Hepatocyte (in vitro differentiated cells): ENCODE measurements around the gene DGKI. TPM values are rescaled to one million over a fixed set of nuclear protein-coding genes. Genes with fewer than 3 reads are reported as not detected.

Source experiments
- DNase-seq: peaks from one replicate; pipeline ENCODE4 v3.0.0-alpha.2; 2016; ENCODE audit warnings: low spot score
- H2AFZ ChIP-seq: fragments of 200-600 bp; sonication (generic); 2 replicates; pipeline ENCODE4 v1.6.0; 2016; ENCODE audit warnings: antibody characterized with exemption, mild to moderate bottlenecking
- H3K27ac ChIP-seq: fragments of 200-600 bp; sonication (generic); 2 replicates; pipeline ENCODE4 v1.5.1; 2016; ENCODE audit warnings: mild to moderate bottlenecking
- H3K27me3 ChIP-seq: fragments of 200-600 bp; sonication (generic); 2 replicates; pipeline ENCODE4 v1.6.1; 2016
- H3K36me3 ChIP-seq: fragments of 200-600 bp; sonication (generic); replicated peaks from 2 replicates; pipeline ENCODE4 v1.5.1; 2016; ENCODE audit warnings: low read depth; ENCODE audit not compliant: insufficient read depth
- H3K4me1 ChIP-seq: fragments of 200-600 bp; sonication (generic); 2 replicates; pipeline ENCODE4 v1.5.1; 2016; ENCODE audit warnings: mild to moderate bottlenecking, moderate library complexity; ENCODE audit not compliant: insufficient read depth
- H3K4me2 ChIP-seq: fragments of 200-600 bp; sonication (generic); 2 replicates; pipeline ENCODE4 v1.6.0; 2016
- H3K4me3 ChIP-seq: fragments of 200-600 bp; sonication (generic); 2 replicates; pipeline ENCODE4 v1.5.1; 2016; ENCODE audit warnings: mild to moderate bottlenecking
- H3K79me2 ChIP-seq: fragments of 200-600 bp; sonication (generic); 2 replicates; pipeline ENCODE4 v1.6.0; 2017; ENCODE audit warnings: mild to moderate bottlenecking
- H3K9me2 ChIP-seq: fragments of 200-600 bp; sonication (generic); replicated peaks from 2 replicates; pipeline ENCODE4 v1.6.0; 2017; ENCODE audit warnings: mild to moderate bottlenecking; ENCODE audit not compliant: insufficient read depth
- H3K9me3 ChIP-seq: fragments of 200-600 bp; sonication (generic); 2 replicates; pipeline ENCODE4 v1.5.1; 2016; ENCODE audit warnings: low read depth, mild to moderate bottlenecking
- H4K20me1 ChIP-seq: fragments of 200-600 bp; sonication (generic); 2 replicates; pipeline ENCODE4 v1.6.0; 2016; ENCODE audit warnings: mild to moderate bottlenecking; ENCODE audit not compliant: insufficient read depth, poor library complexity, severe bottlenecking
- CTCF ChIP-seq: fragments of 200-600 bp; sonication (generic); IDR thresholded peaks from 2 replicates; pipeline ENCODE4 v1.5.1; 2016; ENCODE audit warnings: antibody characterized with exemption, mild to moderate bottlenecking; ENCODE audit not compliant: poor library complexity
- EZH2 ChIP-seq: fragments of 200-600 bp; sonication (generic); IDR thresholded peaks from 2 replicates; pipeline ENCODE4 v1.6.1; 2016; ENCODE audit warnings: antibody characterized with exemption, mild to moderate bottlenecking, borderline replicate concordance
- EZH2phosphoT487 ChIP-seq: fragments of 200-600 bp; sonication (generic); IDR thresholded peaks from one replicate; pipeline ENCODE4 v1.6.1; 2018; ENCODE audit warnings: antibody characterized with exemption, mild to moderate bottlenecking, low read depth, moderate library complexity; ENCODE audit not compliant: unreplicated experiment, severe bottlenecking
- WGBS: methylation state at CpG from one replicate; pipeline ENCODE4 v1.1.6; 2016; ENCODE audit warnings: low lambda C conversion rate; ENCODE audit errors: missing lambda C conversion rate; 5-methylcytosine and 5-hydroxymethylcytosine counted together
- polyA plus RNA-seq: library from polyadenylated mRNA; unstranded; fragments of >200 nt; fragmentation: Nextera tagmentation; extraction: Ambion mirVana; gene quantifications from 2 replicates; pipeline ENCODE4 v1.2.1, GENCODE V29; 2016
- total RNA-seq: library from RNA; depleted of rRNA; stranded (reverse); fragments of >200 nt; gene quantifications from 2 replicates; pipeline ENCODE4 v1.2.3, GENCODE V29; 2014

DGKI gene
- total and polyA plus RNA-seq, 2 experiments from 2014 or later, result 0.47 to 1.8 TPM

- TF ChIP-seq CTCF (no peak), EZH2 (no peak), EZH2phosphoT487 (no peak)
- H3K27ac ChIP-seq, result no peak overlapping the region
- H3K36me3 ChIP-seq, result no peaks in the 10 kb centered on the region
- DNase-seq, result no peak
- WGBS, result 77% methylated on average over 2 of the region's 2 CpGs
- no peak overlapping the region for H3K4me3 ChIP-seq
- no peaks in the 10 kb centered on the region for H3K9me2 ChIP-seq
- H4K20me1 ChIP-seq, result no peaks in the 10 kb centered on the region
- no peaks in the 10 kb centered on the region for H3K79me2 ChIP-seq
- H3K27me3 ChIP-seq, result no peaks in the 10 kb centered on the region
- no peaks in the 10 kb centered on the region for H3K4me1 ChIP-seq
- H3K9me3 ChIP-seq, result no peaks in the 10 kb centered on the region
- no peak overlapping the region for H2AFZ ChIP-seq
- no peak overlapping the region for H3K4me2 ChIP-seq
Measured at GRCh38 chr7:137762334-137762733, 84.4 kb downstream of the DGKI start.

DNA sequence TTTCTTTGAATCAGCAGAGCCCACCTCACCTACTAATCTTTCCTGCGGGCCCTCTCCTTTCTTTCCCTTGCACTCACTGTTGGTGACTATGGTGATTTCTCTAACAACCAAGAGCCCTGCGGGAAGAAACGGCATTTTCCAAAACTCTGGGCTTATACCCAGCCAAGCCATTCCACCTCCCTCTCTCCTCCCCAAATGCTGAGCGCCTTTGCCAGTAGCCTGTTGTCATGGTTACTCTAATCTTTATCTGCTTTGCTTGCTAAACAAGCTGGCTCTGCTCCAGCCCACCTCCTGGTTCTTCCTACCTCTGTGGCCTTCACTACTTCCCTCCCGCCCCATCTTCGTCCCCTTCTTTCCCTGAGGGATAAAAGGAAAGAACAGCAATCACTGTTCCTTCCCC lies 86.7 kb downstream of the DGKI start:
- WGBS, result 30% methylated on average over 6 of the region's 6 CpGs
- TF ChIP-seq EZH2phosphoT487 (no peak), CTCF (no peak), EZH2 (no peak)

DNA sequence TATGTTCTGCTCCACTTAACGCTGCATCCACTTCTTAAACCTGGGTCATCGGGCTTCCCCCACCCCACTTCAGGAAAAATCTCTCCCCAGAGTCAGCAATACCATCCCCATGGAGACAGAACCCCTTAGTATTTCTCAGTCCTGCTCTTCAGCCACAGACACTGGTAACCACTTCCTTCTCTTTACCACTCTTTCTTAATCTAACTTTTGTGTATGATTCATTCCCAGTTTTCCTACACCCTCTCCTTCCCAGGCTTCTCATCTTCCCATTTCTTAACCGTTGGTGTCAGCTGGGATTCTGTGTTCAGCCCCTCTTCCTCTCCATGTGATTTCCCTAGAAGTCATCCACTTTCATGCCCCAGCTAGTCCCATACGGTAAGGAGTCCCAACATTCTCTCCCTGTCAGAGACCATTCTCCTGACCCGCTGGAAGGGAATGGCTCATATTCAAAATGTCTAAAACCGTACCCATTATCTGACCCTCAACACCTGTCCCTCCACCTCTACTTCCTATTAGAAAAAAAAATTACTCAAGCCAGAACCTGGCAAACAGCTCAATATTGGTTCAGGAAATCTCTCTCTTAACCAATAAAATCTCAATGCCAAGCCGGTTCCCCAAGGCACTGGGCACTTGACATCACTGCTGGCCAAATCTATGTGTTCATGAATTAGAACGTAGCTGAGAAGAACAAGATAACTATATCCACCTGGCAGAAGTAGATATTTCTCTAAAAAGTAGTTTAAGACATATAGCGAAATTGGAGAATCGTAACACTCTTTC lies 89.4 kb downstream of the DGKI start:
- Histone ChIP-seq H3K27ac (no peak overlapping the region), H3K4me2 (no peak overlapping the region), H3K4me1 (no peaks in the 10 kb centered on the region), H3K79me2 (no peaks in the 10 kb centered on the region), H3K4me3 (no peak overlapping the region), H3K9me2 (no peaks in the 10 kb centered on the region), H2AFZ (no peak overlapping the region), H4K20me1 (no peaks in the 10 kb centered on the region), H3K9me3 (no peaks in the 10 kb centered on the region), H3K36me3 (no peaks in the 10 kb centered on the region), H3K27me3 (peaks cover 9% of the 10 kb centered on the region)
- no peak for TF ChIP-seq EZH2phosphoT487
- DNase-seq, result no peak
- WGBS, result 91% methylated on average over 10 of the region's 10 CpGs

More for the DNA sequence above, 86.7 kb downstream of the DGKI start:
- H3K27me3 ChIP-seq, result no peaks in the 10 kb centered on the region
- no peaks in the 10 kb centered on the region for H3K36me3 ChIP-seq
- H3K4me1 ChIP-seq, result no peaks in the 10 kb centered on the region
- H4K20me1 ChIP-seq, result no peaks in the 10 kb centered on the region
- H3K27ac ChIP-seq, result no peak overlapping the region
- DNase-seq, result peak; percentile 14
- H3K4me3 ChIP-seq, result no peak overlapping the region
- no peaks in the 10 kb centered on the region for H3K79me2 ChIP-seq
- no peaks in the 10 kb centered on the region for H3K9me2 ChIP-seq
- no peak overlapping the region for H3K4me2 ChIP-seq
- H2AFZ ChIP-seq, result no peak overlapping the region
- no peaks in the 10 kb centered on the region for H3K9me3 ChIP-seq

DNA sequence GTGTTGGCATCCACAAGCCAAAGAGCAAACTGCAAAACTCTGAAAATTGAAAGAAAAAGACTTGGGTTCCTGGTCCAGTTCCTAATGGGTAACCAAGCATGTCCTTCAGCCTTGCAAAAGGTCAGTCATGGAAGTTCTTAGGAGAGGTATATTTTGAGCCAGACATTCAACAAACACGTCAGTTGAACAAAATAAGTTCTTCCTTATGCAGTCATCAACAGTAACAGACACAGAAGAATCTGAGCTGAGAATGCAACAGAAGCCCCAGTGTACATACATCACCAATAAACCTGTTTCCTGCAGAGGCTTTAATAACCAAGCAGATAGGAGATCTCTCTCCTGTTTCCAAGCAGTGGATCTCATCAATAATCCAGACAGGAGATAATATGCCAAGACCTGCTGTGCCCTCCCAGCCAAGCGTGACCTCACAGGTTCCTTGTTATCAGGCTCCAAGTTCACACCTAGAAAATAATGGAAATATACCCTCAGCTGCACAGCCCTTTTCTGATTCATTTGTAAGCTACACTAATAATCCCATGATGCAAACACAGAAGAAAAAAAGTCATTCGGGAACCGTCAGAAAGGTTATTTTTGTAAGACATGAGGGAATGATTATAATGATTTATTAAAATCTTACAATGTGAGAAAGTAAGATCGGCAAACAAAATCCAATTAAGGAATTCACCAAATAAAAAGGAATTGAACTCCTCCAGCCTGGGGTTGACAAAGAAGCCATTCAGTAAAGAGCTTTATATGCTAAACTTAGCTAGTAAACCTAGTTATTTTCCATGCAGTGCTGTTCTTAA lies 90.7 kb downstream of the DGKI start:
- no peak overlapping the region for H3K27ac ChIP-seq
- H3K4me2 ChIP-seq, result no peak overlapping the region
- TF ChIP-seq EZH2phosphoT487 (no peak), EZH2 (no peak), CTCF (no peak)

More for the DNA sequence above, 90.7 kb downstream of the DGKI start:
- no peak overlapping the region for H3K4me3 ChIP-seq
- H3K79me2 ChIP-seq, result no peaks in the 10 kb centered on the region
- DNase-seq, result no peak
- no peaks in the 10 kb centered on the region for H3K36me3 ChIP-seq
- no peaks in the 10 kb centered on the region for H4K20me1 ChIP-seq
- H3K9me3 ChIP-seq, result no peaks in the 10 kb centered on the region
- H3K27me3 ChIP-seq, result peaks cover 9% of the 10 kb centered on the region
- H2AFZ ChIP-seq, result no peak overlapping the region
- H3K4me1 ChIP-seq, result no peaks in the 10 kb centered on the region
- H3K9me2 ChIP-seq, result no peaks in the 10 kb centered on the region
- 70% methylated on average over 5 of the region's 5 CpGs for WGBS
